NCI-H1048 (cell line): ENCODE measurements around the gene CMC1.
A peak's percentile ranks its signal among the peaks of the same experiment; 100 is the strongest.

ENCODE experiments used
- DNase-seq: peaks from one replicate; lab custom pipeline; 2025; lab: John Stamatoyannopoulos, UW

The CMC1 gene

DNA sequence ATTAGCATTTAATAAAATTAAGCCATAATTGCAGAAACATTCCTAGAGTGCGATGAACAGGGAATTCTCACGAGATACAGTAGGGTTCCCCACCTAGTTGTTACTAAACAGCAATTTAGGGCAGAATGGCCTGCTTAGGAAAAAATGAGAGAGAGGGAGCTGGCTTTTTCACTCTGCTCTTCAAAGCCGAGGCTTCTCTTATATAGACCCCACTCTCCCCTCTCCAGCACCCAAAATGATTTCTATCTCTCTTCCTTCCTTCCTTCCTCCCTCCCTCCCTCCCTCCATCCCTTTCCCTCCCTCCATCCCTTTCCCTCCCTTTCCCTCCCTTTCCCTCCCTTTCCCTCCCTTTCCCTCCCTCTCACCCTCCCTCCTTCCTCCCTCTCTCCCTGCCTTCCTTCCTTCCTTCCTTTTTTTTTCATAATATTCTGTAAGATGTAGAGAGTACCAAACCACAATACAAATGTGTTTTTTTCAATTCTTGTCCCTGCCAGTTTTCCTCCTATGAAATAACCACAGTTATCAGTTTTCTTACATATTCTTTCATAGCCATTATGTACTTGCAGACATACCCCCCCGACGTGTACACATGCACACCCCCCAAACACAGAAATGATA, 59.0 kb downstream of the CMC1 start:
- DNase-seq, result no peak

GRCh38 chr3:28301688-28302087, 60.3 kb downstream of the CMC1 start:
- DNase-seq, result no peak

- DNase-seq, result no peak
Measured at GRCh38 chr3:28308196-28308595, 66.8 kb downstream of the CMC1 start.

DNA sequence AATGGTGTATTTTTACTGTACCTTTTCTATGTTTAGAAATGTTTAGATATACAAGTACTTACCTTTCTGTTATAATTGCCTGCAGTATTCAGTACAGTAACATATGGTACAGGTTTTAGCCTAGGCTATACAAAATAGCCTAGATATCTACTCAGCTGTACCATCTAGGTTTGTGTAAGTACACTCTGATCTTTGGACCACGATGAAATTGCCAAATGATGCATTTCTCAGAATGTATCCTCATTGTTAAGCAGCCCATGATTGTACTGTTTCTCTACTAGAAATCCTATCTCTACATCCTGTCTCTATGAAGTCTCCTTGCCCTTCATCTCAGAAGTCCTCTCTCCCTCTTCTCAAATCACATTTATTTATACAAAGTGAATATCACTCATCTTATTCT, 74.3 kb downstream of the CMC1 start:
- DNase-seq, result no peak

- no peak for DNase-seq
Measured at GRCh38 chr3:28316226-28316625, 74.8 kb downstream of the CMC1 start.

DNA sequence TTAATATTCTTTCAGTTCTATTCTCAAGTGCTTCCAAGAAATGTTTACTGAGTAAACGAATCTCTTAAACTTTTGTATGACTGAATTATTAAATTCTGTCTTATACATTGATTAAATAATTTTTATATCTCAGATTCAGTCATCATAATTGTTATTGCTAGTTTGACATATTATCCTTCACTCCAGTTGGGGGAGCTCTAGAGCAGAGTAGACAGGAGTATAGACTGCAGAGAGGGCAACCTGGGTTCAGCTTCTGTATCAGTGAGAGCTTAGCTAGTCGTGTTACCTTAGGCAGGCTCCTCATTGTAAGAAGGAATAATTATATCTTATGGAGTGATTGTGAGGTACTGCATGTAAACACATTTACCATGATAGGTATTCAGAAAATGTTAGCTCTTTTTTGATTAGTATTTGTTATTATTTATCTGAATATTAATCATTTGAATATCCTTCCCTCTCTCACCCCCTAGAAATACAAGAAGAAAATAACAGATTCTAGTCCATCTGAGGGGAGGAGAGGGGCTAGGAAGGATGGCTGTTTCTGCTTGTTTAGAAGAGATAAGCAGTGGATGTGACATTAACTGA, 76.1 kb downstream of the CMC1 start:
- DNase-seq, result peak; percentile 25

- no peak for DNase-seq
Measured at GRCh38 chr3:28320981-28321380, 79.6 kb downstream of the CMC1 start.

- DNase-seq, result no peak
Measured at GRCh38 chr3:28322464-28322863, 81.0 kb downstream of the CMC1 start.

GRCh38 chr3:28326458-28326926, 85.1 kb downstream of the CMC1 start:
- no peak for DNase-seq

DNA sequence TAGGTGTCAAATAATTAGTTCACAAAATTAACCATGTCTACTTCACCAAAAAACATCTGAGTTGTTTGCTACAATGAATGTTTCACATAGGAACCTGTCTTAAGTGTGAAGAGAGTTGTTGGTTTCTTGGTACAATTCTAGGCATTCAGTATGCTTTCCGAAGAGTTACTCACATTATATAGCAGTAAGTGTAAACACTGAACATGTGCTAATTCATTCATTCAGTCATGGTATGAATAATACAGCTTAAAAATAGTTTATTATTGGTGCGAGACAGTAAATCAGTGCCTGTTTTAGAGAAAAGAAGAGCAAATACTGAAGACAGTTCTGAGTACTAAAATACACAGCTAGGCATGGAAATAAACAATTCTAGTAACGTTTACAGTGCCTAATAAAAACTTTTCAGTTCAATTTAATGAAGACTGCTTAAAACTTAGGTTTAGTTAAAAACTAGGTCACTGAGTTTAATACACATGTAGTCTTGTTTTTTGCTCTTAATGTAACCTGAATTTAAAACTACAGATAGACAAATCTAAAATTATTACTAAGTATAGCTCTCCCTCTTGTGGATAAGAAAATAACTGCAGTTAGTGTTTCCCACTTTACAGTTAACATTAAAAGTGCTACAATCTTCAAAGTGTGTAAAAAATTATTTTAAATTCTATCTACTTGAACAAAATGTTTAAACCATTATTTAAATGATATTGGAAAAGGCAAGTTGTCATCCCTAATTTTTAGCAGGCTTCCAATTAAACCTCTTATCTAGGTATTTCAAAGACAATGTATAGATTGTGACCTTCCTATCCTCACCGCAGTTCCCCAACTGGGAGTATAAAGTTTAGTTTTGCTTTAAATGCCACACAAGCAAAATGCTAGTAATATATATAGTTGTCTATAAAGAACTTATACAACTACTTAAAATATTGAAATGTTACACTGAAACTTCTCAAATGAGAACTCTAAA, 87.1 kb downstream of the CMC1 start:
- no peak for DNase-seq

GRCh38 chr3:28334552-28334951, 93.1 kb downstream of the CMC1 start:
- DNase-seq, result no peak

DNA sequence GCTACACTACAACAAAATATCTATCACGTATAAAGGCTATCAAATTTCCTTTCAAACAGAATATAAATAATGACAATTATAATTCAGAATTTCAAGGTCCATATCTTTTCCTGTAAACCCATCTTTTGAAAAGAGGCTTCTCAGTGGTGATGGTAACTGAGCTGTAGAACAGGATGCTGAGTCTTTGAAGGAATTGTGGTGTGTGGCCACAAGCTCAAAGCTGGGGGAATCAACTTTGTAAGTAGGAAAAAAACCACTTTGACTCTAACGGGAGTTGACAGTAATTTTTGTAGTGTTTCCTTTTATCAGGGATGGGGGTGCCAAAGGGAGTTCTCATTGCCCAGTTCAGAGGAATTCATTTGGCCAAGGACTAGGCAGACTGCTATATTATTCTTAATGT, 93.8 kb downstream of the CMC1 start:
- DNase-seq, result no peak

- no peak for DNase-seq
Measured at GRCh38 chr3:28337230-28337629, 95.8 kb downstream of the CMC1 start.

GRCh38 chr3:28343144-28343543, 101.7 kb downstream of the CMC1 start:
- no peak for DNase-seq

GRCh38 chr3:28345690-28346089, 104.3 kb downstream of the CMC1 start:
- DNase-seq, result no peak

- no peak for DNase-seq
Measured at GRCh38 chr3:28347374-28348264, 106.2 kb downstream of the CMC1 start.

GRCh38 chr3:28348265-28348628, 106.8 kb downstream of the CMC1 start:
- no peak for DNase-seq

DNA sequence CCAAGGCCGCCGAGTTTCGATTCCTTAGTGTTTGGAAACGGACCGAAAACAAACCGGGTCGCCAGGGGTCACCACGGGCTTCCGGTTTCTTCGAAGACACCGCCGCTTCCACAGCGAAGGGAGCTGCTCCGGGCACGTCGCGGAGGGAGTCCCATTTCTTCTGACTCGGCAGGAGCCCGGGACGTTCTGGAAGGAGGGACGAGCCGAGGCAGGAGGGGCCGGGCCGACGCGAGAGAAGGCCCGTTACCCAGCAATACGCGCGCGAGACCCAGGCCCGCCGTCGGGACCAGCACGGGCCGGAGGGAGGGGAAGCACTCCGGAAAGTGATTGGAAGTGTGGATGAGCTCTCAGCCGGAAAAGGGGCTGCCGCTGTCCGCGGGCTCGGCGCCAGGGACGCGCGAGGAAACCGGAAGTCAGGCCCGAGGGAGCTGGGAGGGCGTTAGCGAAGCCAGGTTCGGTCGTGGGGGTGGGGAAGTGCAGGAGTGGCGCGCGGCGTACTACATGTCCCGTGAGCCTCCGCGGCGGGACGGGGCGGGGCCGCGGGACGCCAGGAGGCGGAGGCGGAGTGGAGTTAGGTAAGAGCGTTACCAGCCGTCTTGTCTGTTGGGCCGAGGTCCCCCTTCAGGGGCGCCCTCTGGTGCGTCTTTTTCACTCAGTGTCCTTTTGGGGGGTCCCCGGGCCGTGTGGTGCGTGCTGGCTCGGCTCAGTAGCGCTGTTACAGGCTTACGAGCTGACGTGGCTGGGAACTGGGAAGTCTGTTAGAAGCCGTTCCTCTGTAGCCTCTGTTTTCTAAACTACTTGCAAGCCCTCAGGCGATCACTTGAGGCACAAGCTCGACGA, 107.4 kb downstream of the CMC1 start, which contains the start of the genes AZI2 and ZCWPW2:
TSS of gene AZI2 (minus strand) at position 196 of the 840 bp plus-strand sequence. CDS start 8,207 bp downstream, outside the sequence.
TSS of gene ZCWPW2 (plus strand) at position 93 of the 840 bp plus-strand sequence. CDS start 64,348 bp downstream, outside the sequence.
- peak; percentile 94 for DNase-seq

DNA sequence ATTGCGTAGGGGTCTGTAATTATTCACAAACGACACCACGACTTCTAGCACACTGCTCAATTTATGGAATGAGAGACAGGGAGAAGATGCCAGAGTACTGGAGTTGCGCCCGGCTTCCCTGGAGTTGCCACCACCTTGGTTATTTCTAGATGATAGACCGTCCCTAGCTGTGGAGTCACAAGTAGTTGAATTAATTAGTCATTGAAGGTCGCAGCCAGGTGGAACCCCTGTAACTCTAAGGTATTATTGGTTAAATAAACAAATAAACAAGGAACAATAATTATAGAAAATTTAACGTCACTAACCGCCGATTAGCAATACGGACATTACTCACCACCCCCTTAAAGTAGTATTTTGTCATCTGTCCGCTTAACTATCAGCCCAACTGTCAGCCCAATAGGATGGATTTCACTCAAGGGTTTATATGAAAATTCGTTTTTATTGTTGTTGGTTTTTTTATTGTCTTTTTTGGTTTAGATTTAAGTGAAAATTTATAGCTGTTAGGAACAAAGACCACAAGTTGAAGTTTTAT, 108.1 kb downstream of the CMC1 start:
- no peak for DNase-seq
